Astrocyte (in vitro differentiated cells and primary cell): ENCODE results near the gene MRPL43. TPM values are rescaled to one million over a fixed set of nuclear protein-coding genes. Genes with fewer than 3 reads are reported as not detected.

Experiments
- DNase-seq: peaks from one replicate; pipeline ENCODE4 v3.0.0-alpha.2; 2010; ENCODE audit warnings: low read depth
- FAIRE-seq: peaks from 2 replicates; lab custom pipeline; 2011; peaks lifted over from hg19 to GRCh38; lab: Jason Lieb, UNC
- H2AFZ ChIP-seq: 2 replicates; pipeline ENCODE4 v1.6.0; 2012; ENCODE audit warnings: low read depth, low read length, inconsistent platforms
- H3K27ac ChIP-seq: 2 replicates; pipeline ENCODE4 v1.5.1; 2011; ENCODE audit warnings: low read depth, low read length, inconsistent platforms
- H3K27me3 ChIP-seq: 2 replicates; pipeline ENCODE4 v1.6.0; 2011; ENCODE audit warnings: low read length, inconsistent platforms; ENCODE audit not compliant: insufficient read depth
- H3K36me3 ChIP-seq: 2 replicates; pipeline ENCODE4 v1.5.1; 2011; ENCODE audit warnings: low read length, inconsistent platforms; ENCODE audit not compliant: insufficient read depth
- H3K4me1 ChIP-seq: 2 replicates; pipeline ENCODE4 v1.5.1; 2011; ENCODE audit warnings: low read length, inconsistent platforms; ENCODE audit not compliant: insufficient read depth
- H3K4me2 ChIP-seq: 2 replicates; pipeline ENCODE4 v1.6.0; 2012; ENCODE audit warnings: low read length, inconsistent platforms
- H3K4me3 ChIP-seq: 2 replicates; pipeline ENCODE4 v1.5.1; 2011; ENCODE audit warnings: low read depth, mild to moderate bottlenecking, low read length, inconsistent platforms; ENCODE audit not compliant: insufficient read depth
- H3K79me2 ChIP-seq: 2 replicates; pipeline ENCODE4 v1.6.0; 2012; ENCODE audit warnings: mild to moderate bottlenecking, low read length, inconsistent platforms; ENCODE audit not compliant: insufficient read depth
- H3K9ac ChIP-seq: 2 replicates; pipeline ENCODE4 v1.6.0; 2012; ENCODE audit warnings: mild to moderate bottlenecking, low read length, inconsistent platforms
- H3K9me3 ChIP-seq: 2 replicates; pipeline ENCODE4 v1.5.1; 2012; ENCODE audit warnings: low read depth, mild to moderate bottlenecking, low read length, inconsistent platforms; ENCODE audit not compliant: insufficient read depth
- H4K20me1 ChIP-seq: 2 replicates; pipeline ENCODE4 v1.6.0; 2012; ENCODE audit warnings: low read length, inconsistent platforms; ENCODE audit not compliant: insufficient read depth
- H3K27ac Mint-ChIP-seq: one replicate; pipeline ENCODE4 v1.8.0; 2021; ENCODE audit warnings: mild to moderate bottlenecking, mixed read lengths; ENCODE audit not compliant: unreplicated experiment
- H3K27me3 Mint-ChIP-seq: one replicate; pipeline ENCODE4 v1.8.0; 2021; ENCODE audit warnings: low read depth, mixed read lengths; ENCODE audit not compliant: unreplicated experiment
- H3K36me3 Mint-ChIP-seq: one replicate; pipeline ENCODE4 v1.8.0; 2021; ENCODE audit warnings: low read depth, mixed read lengths; ENCODE audit not compliant: unreplicated experiment
- H3K4me1 Mint-ChIP-seq: one replicate; pipeline ENCODE4 v1.8.0; 2021; ENCODE audit warnings: low read depth, mixed read lengths; ENCODE audit not compliant: unreplicated experiment
- H3K4me3 Mint-ChIP-seq: one replicate; pipeline ENCODE4 v1.8.0; 2021; ENCODE audit warnings: mild to moderate bottlenecking, moderate library complexity, mixed read lengths; ENCODE audit not compliant: unreplicated experiment
- H3K9me3 Mint-ChIP-seq: one replicate; pipeline ENCODE4 v1.8.0; 2021; ENCODE audit warnings: mild to moderate bottlenecking, mixed read lengths; ENCODE audit not compliant: unreplicated experiment
- EZH2 ChIP-seq: IDR thresholded peaks from 2 replicates; pipeline ENCODE4 v1.6.1; 2012; ENCODE audit warnings: mild to moderate bottlenecking, low read length, inconsistent platforms; ENCODE audit not compliant: insufficient read depth
- total RNA-seq: library from RNA; stranded (reverse); gene quantifications from 2 replicates; pipeline ENCODE4 v1.2.1, GENCODE V29; 2021
- TF ChIP-seq, protein P1 (sequence below): IDR thresholded peaks from 2 replicates; pipeline ENCODE4 v1.5.1; 2011; ENCODE audit warnings: low read depth, mild to moderate bottlenecking, inconsistent platforms, low read length, moderate library complexity; ENCODE audit not compliant: insufficient read depth

Gene MRPL43
- total RNA-seq, 1 donor from 2014 or later: 61.3 TPM

DNA sequence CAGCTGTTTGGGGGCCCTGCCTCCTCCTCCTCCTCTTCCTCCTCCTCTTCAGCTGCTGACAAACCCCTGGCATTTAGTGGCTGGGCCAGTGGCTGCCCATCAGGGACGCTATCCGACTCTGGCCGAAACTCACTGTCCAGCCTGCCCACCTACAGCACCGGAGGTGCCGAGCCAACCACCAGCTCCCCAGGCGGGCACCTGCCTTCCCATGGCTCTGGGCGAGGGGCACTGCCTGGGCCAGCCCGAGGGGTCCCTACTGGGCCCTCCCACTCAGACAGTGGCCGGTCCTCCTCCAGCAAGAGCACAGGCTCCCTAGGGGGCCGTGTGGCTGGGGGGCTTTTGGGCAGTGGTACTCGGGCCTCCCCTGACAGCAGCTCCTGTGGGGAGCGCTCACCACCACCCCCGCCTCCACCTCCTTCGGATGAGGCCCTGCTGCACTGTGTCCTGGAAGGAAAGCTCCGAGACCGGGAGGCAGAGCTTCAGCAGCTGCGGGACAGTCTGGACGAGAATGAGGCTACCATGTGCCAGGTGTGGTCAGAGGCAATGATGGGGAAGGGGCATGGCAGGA lies 16.4 kb upstream of the MRPL43 start:
- Mint-ChIP-seq H3K36me3 (peaks cover 3% of the 10 kb centered on the region), H3K27ac (no peak overlapping the region), H3K4me1 (peaks cover 15% of the 10 kb centered on the region), H3K4me3 (no peak overlapping the region), H3K9me3 (peaks cover 2% of the 10 kb centered on the region), H3K27me3 (no peaks in the 10 kb centered on the region)
- Histone ChIP-seq H4K20me1 (peaks cover 68% of the 10 kb centered on the region), H3K4me3 (no peak overlapping the region), H3K79me2 (peaks cover 54% of the 10 kb centered on the region), H3K4me1 (peaks cover 25% of the 10 kb centered on the region), H3K27me3 (no peaks in the 10 kb centered on the region), H3K36me3 (peaks cover 10% of the 10 kb centered on the region), H2AFZ (no peak overlapping the region), H3K27ac (no peak overlapping the region), H3K9ac (no peak overlapping the region), H3K9me3 (no peaks in the 10 kb centered on the region), H3K4me2 (no peak overlapping the region)
- no peak for TF ChIP-seq EZH2
- TF ChIP-seq, protein P1, sequence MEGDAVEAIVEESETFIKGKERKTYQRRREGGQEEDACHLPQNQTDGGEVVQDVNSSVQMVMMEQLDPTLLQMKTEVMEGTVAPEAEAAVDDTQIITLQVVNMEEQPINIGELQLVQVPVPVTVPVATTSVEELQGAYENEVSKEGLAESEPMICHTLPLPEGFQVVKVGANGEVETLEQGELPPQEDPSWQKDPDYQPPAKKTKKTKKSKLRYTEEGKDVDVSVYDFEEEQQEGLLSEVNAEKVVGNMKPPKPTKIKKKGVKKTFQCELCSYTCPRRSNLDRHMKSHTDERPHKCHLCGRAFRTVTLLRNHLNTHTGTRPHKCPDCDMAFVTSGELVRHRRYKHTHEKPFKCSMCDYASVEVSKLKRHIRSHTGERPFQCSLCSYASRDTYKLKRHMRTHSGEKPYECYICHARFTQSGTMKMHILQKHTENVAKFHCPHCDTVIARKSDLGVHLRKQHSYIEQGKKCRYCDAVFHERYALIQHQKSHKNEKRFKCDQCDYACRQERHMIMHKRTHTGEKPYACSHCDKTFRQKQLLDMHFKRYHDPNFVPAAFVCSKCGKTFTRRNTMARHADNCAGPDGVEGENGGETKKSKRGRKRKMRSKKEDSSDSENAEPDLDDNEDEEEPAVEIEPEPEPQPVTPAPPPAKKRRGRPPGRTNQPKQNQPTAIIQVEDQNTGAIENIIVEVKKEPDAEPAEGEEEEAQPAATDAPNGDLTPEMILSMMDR: no peak
- FAIRE-seq (no peak), DNase-seq (no peak)

DNA sequence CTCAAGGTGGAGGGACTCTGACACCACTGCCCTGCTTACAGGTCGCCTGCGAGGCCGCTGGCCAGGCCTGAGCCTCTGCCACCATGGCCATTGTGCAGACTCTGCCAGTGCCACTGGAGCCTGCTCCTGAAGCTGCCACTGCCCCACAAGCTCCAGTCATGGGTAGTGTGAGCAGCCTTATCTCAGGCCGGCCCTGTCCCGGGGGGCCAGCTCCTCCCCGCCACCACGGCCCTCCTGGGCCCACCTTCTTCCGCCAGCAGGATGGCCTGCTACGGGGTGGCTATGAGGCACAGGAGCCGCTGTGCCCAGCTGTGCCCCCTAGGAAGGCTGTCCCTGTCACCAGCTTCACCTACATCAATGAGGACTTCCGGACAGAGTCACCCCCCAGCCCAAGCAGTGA lies 15.2 kb upstream of the MRPL43 start:
- peaks cover 54% of the 10 kb centered on the region for H3K79me2 ChIP-seq
- H4K20me1 ChIP-seq: peaks cover 62% of the 10 kb centered on the region
- Mint-ChIP-seq H3K9me3 (peaks cover 4% of the 10 kb centered on the region), H3K27me3 (no peaks in the 10 kb centered on the region), H3K4me3 (no peak overlapping the region), H3K27ac (no peak overlapping the region), H3K36me3 (peaks cover 3% of the 10 kb centered on the region), H3K4me1 (peaks cover 9% of the 10 kb centered on the region)
- peak overlapping the region; percentile 94 for H3K9ac ChIP-seq
- peak overlapping the region; percentile 93 for H3K4me2 ChIP-seq
- no peak overlapping the region for H2AFZ ChIP-seq
- no peak for DNase-seq
- no peak for FAIRE-seq
- TF ChIP-seq, protein P1: no peak
- no peak for TF ChIP-seq EZH2
- H3K4me3 ChIP-seq: no peak overlapping the region
- H3K4me1 ChIP-seq: peaks cover 35% of the 10 kb centered on the region
- H3K27me3 ChIP-seq: no peaks in the 10 kb centered on the region
- no peaks in the 10 kb centered on the region for H3K9me3 ChIP-seq
- H3K27ac ChIP-seq: peak overlapping the region; percentile 92
- H3K36me3 ChIP-seq: peaks cover 10% of the 10 kb centered on the region

DNA sequence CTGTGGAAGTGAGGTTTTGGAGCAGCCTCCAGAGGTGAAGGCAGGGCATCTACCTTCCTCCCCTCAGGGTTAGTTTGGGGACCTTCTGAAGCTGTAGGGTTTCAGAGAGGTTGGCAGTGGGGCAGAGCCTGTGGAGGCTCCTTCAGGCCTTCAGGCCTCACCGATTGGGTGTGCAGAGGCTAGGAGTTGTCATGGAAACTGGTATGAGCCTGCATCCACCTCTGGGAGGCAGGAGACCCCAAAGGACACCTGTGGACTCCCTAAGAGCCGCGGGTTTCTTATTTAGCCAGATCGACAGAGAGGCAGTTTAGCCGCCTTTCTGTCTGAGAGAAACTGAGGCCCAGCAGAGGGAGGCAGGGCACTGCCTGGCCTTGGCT lies 14.3 kb upstream of the MRPL43 start:
- Histone ChIP-seq H3K79me2 (peaks cover 54% of the 10 kb centered on the region), H3K9me3 (no peaks in the 10 kb centered on the region), H3K27me3 (no peaks in the 10 kb centered on the region), H3K4me2 (peak overlapping the region; percentile 93), H3K4me1 (peaks cover 31% of the 10 kb centered on the region), H3K9ac (peak overlapping the region; percentile 94), H3K4me3 (peak overlapping the region; percentile 89), H2AFZ (no peak overlapping the region), H3K27ac (peak overlapping the region; percentile 92), H4K20me1 (peaks cover 55% of the 10 kb centered on the region), H3K36me3 (peaks cover 10% of the 10 kb centered on the region)
- Mint-ChIP-seq H3K36me3 (peaks cover 3% of the 10 kb centered on the region), H3K27me3 (no peaks in the 10 kb centered on the region), H3K4me3 (peak overlapping the region; percentile 89), H3K27ac (no peak overlapping the region), H3K4me1 (peaks cover 10% of the 10 kb centered on the region), H3K9me3 (peaks cover 4% of the 10 kb centered on the region)
- no peak for FAIRE-seq
- no peak for DNase-seq
- TF ChIP-seq EZH2: no peak
